DMS114 treated with DMSO at 0.1 percent for 48 hours (cell line): Measurements from ENCODE around the gene GOLGA5.

Experiments
- DNase-seq: peaks from one replicate; lab custom pipeline; 2025; ENCODE audit not compliant: unreplicated experiment; lab: John Stamatoyannopoulos, UW

Gene GOLGA5

DNA sequence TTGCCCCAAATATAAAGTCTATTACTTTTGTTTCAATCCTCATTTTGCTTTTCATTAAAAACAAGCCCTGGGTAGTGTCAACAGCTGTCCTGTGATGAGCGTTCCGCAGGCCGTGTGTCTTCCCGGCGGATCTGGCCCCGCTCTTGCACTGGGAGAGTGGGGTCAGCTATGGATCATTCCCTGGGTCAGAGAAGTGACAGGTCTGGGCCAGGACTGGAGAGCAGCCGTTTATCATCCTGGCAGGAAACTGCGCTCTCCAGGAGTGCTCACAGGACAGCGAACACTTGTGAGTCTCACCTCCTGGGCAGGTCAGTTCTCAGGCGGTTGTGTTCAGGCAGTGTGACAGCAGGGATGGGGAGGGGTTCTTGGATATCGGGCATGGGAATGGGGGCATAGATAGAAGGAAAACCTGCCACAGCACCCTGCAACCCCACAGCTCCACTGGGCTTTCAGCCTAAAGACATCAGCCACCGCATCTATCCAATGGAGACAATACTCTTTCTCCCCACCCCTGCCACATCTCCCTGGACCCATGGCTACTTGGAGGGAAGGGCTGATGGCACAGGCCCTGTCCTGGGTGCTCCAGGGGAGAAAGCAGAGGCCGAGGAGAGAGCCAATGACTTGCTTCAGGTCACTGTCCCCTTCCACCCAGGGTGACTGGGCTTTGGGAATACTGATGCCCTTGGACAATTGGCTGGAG is 81.0 kb downstream of the GOLGA5 start:
- no peak for DNase-seq

DNA sequence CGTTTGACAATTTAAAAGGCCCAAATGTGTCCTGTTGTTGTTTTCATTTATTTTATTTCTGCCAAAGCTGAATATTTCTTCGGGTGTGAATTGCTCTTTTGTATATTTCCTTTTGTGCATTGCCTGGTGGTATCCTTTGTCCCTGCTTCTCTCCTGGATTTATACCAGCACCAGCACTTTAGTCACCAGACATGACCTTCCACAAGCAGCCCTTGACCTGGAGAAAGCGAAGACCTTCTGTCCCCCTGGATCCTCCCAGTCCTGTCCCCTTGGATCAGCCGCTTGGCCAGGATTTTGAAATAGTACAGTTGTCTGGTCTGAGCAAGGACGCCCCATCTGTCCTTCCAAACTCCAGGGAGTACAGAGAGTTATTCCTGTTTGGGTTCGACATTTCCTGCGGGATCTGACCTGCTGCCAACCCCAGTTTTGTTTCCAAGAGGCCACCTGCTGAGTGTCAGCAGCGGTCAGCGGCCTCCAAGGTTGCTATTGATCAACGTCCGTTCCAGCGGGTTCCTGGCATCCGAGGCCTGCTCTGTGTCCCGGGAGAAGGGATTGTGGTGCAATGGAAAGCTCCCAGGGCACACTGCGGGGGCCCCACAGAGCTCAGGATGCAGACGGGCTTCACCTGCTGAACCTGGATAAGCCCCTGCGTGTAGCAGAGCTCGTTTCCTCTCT is 83.8 kb downstream of the GOLGA5 start:
- DNase-seq: no peak

DNA sequence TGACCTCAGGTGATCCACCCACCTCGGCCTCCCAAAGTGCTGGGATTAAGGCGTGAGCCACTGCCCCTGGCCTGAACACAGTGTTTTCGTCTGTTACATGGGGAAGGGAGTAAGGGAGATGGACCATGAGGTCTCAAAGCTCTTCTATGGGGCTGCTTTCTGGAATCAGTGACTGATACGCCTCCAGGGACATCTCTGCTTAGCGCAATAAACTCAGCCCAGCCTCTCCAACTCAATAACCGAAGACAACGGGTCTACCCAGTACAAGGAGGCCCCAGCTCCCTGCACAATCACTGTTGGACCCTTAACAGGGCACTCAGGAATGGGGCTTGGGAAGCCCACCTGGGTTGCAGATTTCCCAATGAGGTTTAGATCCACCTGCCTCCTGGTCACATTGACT is 86.2 kb downstream of the GOLGA5 start:
- no peak for DNase-seq

DNA sequence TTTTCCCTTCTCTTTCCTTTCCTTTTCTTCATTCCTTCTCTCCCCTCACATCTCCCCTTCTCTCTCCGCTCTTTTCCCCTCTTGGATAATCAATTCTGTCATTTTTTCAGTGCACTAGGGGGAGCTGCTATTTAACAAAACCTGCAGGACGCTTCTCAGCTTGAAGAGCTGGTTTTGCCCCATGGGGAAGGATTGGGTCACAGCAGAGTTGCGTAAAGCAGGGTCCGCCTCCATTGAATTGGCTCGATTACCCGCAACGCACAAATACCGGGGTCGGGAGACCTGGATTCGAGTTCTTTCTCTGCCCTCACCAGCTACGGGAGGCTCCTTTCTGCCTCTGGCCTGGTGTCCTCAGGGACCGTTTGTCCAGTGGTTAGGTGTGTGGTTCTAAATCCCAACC is 86.7 kb downstream of the GOLGA5 start:
- DNase-seq: no peak

DNA sequence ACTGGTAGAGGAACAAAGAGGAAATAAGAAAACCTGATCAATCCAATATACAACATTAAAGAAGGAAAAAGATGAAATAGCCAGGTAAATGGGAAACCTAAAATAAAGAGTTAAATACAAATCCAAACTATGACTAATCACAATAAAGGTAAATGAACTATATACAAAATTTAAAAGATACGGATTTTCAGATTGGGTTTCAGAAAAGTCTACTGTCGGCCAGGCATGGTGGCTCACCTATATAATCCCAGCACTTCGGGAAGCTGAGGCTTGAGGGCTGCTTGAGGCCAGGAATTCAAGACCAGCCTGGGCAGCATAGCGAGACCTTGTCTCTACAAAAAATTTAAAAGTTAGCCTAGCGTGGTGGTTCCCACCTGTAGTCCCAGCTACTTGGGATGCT is 89.0 kb downstream of the GOLGA5 start:
- DNase-seq: no peak

DNA sequence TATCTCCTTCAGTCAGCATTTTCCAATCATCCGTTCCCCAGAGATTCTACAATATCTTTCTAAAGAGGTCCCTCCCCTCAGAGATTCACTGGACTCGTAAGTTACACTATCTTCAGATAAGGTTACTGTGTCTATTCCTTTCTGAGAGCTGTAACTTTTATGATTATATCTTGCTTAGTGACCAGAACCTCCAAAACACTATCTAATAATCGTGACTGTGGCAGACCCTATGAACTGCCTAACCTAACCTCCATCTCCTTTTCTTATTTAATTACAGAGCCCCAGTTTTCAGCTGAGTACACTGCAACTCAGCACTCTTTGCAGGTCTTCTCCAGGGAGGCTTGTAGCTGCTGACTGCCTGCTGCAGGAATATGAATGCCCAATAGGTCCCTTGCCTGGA is 90.3 kb downstream of the GOLGA5 start:
- no peak for DNase-seq

DNA sequence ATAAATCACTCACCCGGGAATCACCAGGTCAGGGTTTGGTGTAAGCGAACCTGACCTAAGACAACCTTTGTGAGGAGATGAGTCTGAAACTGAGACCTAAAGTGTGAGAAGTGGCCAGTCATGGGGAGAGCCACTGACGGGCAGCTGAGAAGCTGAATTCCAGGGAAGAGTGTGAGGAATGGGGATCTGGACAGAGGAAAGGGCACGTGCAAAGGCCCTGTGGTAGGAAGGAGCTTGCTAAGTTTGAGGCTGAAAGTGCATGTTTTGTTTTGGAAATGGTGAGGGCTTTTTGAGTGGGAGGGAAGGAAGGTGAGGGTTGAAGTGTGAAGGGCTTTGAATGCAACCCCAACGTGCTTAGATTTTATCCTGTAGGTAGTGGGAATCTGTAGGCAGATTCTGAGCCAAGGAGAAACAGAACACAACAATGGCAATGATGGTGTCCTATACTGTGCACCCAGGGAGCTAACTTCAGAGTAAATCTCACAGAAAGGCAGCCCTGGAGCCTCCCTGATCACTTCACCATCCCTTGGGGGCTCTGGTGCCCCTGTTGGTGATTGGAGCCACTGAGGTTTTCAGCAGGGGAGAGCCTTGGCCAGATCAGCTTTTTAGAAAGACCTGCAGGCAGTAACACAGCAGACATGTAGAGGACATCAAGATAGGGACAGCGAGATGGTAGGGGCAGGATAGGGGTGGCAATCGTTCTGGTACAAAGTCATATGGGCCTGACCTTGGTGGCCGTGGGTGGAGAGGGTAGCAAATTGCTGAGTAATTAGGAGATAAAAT is 91.4 kb downstream of the GOLGA5 start:
- DNase-seq: no peak

DNA sequence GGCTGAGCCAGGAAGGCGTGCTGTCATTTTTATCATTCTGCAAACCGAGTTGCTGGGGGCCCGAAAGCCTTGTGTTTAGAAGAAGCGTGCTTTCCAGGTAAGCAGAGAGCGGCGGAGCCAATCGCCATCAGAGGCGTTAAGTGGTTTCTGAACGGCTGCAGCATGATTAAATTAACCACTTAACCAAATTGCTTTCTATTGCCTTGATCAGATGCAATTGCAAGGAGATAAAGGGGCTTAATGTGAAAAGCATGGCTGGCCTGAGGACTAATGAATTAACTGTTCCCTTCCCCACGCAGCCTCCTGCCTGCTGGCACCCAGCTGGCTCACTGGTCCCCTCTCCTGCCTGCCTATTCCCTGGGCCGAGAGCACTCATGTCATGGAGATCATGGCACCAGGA is 92.2 kb downstream of the GOLGA5 start:
- no peak for DNase-seq

DNA sequence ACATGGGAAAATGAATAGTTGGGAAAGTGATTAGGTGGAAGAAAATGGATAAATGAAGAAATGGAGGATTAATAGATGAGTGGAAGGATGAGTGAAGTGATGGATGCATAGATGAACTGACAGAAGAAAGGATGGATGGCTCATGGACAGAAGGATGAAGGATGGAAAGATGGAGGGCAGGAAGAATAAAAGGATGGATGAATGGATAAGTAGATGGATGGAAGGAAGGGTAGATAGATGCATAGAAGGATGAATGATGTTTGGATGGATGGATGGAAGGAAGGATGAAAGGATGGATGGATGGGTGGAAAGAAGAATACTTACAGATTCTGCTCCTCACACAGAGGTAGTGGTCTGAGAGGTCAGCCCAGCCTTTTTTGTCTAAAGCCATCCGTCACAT is 93.1 kb downstream of the GOLGA5 start:
- no peak for DNase-seq

DNA sequence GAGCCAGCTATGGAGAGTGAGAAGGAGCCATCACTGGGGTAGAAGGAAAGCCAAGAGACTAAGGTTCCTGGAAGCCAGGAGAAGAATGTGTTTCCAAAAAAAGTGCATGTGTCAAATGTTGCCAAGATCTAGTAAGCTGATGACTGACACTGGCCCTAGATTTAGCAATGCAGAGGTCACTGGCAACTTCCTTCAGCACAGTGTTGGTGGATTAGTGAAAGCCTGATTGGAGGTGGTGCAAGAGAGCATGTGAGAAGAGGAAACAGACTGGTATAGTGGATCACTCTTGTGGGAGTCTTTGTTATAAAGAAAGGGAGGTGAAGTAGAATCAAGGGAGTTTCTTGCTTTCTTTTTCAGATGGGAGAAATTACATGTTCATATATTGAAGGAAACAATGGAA is 94.8 kb downstream of the GOLGA5 start:
- DNase-seq: no peak
